ENCODE measurements around the gene ARHGEF16.

Gene ARHGEF16

DNA sequence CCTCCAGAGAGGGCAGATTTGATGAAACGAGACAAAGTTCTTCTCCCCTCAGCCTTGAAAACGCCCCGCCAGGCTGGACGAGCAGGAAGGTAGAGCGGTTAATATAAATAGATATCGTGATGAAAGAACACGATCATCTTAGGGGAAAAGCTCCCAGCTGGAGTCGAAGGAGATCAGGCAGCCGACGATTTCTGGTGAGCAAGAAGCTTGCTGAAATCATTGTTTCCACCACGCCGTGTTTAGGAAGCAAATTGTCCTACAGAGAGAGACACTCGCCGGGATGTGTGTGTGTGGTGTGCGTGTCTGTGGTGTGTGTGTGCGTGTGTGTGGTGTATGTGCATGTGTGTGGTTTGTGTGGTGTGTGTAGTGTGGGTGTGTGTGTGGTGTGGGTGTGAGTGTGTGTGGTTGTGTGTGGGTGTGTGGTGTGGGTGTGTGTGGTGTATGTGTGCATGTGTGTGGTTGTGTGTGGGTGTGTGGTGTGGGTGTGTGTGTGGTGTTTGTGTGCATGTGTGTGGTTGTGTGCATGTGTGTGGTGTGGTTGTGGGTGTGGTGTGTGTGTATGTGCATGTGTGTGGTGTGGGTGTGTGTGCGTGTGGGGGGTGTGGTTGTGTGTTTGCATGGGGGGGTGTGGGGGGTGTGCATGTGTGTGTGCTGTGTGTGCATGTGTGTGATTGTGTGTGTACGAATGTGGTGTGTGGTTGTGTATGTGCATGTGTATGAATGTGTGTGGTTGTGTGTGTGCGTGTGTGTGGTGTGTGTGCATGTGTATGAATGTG, 44.9 kb upstream of the ARHGEF16 start:
- no peak for DNase-seq (ENCODE audit: low read depth)
- TF ChIP-seq, protein P1, sequence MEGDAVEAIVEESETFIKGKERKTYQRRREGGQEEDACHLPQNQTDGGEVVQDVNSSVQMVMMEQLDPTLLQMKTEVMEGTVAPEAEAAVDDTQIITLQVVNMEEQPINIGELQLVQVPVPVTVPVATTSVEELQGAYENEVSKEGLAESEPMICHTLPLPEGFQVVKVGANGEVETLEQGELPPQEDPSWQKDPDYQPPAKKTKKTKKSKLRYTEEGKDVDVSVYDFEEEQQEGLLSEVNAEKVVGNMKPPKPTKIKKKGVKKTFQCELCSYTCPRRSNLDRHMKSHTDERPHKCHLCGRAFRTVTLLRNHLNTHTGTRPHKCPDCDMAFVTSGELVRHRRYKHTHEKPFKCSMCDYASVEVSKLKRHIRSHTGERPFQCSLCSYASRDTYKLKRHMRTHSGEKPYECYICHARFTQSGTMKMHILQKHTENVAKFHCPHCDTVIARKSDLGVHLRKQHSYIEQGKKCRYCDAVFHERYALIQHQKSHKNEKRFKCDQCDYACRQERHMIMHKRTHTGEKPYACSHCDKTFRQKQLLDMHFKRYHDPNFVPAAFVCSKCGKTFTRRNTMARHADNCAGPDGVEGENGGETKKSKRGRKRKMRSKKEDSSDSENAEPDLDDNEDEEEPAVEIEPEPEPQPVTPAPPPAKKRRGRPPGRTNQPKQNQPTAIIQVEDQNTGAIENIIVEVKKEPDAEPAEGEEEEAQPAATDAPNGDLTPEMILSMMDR (IDR thresholded peaks at IDR 0.05; ENCODE audit: low read depth, low read length, missing control alignments): no peak

GRCh38 chr1:3410142-3410925, 44.1 kb upstream of the ARHGEF16 start:
- no peak overlapping the region for H3K4me3 ChIP-seq (ENCODE audit: low read depth, low read length)
- DNase-seq (ENCODE audit: low read depth): no peak
- TF ChIP-seq, protein P1 (IDR thresholded peaks at IDR 0.05; ENCODE audit: low read depth, low read length, missing control alignments): no peak

More for the DNA sequence above, 44.9 kb upstream of the ARHGEF16 start:
- H3K4me3 ChIP-seq (ENCODE audit: low read depth, low read length): no peak overlapping the region

GRCh38 chr1:3411806-3412205, 42.7 kb upstream of the ARHGEF16 start:
- TF ChIP-seq, protein P1 (IDR thresholded peaks at IDR 0.05; ENCODE audit: low read depth, low read length, missing control alignments): no peak
- no peak for DNase-seq (ENCODE audit: low read depth)
- no peak overlapping the region for H3K4me3 ChIP-seq (ENCODE audit: low read depth, low read length)

- H3K4me3 ChIP-seq (ENCODE audit: low read depth, low read length): no peak overlapping the region
- no peak for DNase-seq (ENCODE audit: low read depth)
- TF ChIP-seq, protein P1 (IDR thresholded peaks at IDR 0.05; ENCODE audit: low read depth, low read length, missing control alignments): no peak
Measured at GRCh38 chr1:3412376-3412775, 42.1 kb upstream of the ARHGEF16 start.

DNA sequence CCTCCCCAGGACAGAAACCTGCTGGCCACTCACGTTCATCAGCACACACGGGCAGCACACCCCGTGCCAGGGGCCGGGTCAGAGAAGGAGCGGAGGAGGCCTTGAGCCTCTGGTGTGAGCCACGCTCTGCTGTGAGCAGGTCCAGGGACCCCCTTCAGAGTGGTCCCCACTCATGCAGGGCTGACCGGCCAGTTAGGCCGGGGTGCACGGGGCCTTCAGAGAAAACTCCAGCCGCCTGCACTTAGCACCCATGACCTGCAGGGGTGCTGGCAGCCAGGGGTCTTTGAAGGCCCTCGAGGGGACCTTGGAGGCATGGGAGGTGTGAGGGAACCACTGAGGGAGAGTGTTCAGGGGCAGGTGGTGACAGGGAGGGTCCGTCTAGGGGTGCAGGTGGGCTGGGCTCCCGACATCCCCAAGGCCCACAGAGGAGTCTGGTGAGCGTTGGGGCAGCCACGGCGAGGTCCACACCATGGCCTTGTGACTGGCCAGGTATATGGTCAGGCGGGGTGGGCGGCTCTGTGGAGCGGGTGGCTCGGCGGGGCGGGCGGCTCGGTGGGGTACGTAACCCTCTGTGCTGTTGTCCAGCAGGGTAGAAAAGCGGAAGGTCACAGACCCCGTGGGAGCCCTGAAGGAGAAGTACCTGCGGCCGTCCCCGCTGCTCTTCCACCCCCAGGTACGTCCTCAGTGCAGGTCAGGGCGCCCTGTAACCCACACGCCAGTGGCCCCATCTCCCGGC, 40.3 kb upstream of the ARHGEF16 start:
- H3K4me3 ChIP-seq (ENCODE audit: low read depth, low read length): no peak overlapping the region
- TF ChIP-seq, protein P1 (IDR thresholded peaks at IDR 0.05; ENCODE audit: low read depth, low read length, missing control alignments): no peak
- no peak for DNase-seq (ENCODE audit: low read depth)

DNA sequence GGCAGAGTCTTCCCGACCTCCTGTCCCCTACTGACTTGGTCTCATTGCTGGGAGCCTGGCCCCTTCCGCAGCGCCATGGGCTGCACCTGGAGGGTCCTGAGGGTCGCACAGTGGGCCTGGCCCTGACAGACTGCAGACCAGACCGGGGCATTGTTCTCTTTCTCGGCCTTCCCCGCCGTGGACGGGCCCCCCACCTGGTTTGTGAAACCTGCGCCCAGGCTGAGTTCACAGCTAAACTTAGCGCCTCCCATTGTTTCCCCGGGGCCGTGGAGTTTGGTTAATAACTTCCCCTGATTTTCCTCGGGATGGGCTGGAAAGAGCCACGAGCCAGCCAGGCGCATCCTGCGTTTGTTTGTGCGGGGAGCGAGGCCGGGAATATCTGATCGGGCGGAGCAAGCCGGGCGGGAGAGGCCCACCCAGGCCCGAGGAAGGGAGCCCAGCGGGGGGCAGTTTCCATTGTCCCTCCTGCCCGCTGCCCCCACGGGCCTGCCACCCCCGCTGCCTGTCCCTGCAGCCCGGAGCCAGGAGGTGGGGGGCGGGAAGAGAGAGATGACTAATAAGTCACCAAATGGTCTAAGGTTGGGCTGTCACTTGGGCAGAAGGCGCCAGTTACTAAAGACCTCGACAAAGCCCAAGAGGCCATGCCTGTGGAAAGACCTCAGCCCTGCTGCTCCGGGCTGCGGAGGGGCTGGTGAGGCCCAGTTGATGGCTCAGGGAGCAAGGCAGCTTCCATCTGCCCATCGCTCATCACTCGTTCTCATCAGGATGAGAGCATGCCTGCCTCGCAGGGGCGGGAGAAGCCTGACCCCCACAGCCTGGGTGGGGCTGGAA, 39.0 kb upstream of the ARHGEF16 start:
- no peak overlapping the region for H3K4me3 ChIP-seq (ENCODE audit: low read depth, low read length)
- no peak for DNase-seq (ENCODE audit: low read depth)
- TF ChIP-seq, protein P1 (IDR thresholded peaks at IDR 0.05; ENCODE audit: low read depth, low read length, missing control alignments): no peak
